ENCODE data around the gene CADM1.

The CADM1 gene

DNA sequence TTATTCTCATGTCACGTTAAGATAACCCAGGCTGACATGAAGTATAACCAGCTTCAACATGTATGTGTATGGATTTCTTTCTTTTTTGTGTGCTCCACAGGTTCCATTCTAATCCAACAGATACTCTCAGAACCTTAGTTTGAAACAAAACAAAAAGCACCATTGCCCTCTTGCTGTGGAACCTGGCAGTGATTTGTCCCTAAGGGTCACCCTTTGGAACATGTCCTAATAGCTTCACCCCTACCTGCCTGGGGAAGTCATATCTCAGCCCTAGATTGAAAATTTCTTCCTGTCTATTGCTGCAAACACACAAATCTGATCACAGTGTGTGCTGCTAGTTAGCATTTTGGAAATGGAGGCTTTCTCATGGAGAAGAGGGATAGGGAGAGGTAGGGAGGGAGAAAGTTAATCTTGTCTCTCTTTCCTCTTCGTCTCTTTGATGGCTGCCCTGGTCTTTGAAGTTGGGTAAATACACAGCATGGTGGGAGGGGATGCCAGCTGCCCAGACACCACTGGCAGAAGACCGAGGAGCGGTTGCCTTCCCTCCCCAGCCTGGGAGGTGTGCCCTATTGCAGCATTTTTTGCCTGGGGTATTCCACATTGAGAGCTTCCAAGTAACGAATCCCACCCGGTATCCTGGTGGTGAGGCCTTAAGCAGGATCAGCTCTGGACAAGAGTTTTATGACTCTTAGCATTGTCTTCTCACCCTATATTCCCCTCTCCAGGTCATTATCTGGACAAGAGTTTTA is 11.6 kb upstream of the CADM1 start:
- DNase-seq (ENCODE audit: low spot score), result no peak

DNA sequence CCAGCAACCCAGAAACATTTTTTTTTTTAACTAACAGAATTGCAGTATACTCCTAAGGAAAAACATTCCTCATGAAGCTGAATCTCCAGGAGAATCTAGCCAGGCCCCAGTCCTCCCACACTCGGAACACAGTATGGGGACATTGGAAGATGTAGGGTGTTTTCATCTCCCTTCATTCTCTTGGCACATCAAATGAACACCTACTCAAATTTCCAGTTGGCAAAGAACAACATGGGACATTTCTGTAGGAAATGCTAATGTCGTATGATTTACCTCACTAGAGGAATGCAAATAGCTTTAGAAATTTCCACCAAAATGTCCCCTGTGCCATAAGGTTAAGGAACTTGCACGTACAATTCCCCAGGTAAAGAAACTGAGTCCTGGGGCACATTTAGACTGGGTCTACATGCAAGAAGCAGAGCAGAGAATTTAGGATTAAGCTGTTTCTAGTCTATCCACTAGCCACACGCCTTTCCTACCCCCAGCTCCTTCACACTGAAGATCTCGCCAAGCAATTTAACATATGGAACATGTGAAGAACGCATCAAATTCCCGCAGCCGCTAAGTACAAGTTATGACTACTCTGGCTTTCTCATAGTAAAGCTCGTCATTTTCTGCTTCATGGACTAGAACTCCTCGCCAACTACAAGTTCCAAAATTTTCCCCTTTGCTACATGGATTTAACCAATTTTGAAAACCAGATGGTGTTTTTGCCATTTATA is 2.9 kb upstream of the CADM1 start:
- DNase-seq (ENCODE audit: low spot score), result no peak

DNA sequence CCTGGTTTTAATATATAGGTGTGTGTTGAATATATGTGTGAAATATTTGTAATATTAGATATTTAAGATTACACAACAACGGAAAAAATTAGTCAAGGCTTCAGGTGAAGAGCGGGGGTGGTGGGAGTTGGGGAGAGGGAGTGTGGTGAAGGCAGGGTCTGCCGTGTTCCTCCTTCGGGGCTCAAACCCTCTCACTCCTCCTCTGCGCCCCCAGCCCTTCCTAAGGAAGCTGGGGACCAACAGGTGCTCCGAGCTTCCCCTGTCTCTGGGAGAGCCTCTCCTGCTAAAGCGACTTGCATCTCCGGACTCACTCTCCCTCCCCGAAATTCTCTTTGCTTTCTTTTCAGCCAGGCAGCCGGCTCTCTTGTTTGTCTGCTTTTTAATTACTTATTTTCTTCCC is 960 bp upstream of the CADM1 start:
- no peak for DNase-seq (ENCODE audit: low spot score)

DNA sequence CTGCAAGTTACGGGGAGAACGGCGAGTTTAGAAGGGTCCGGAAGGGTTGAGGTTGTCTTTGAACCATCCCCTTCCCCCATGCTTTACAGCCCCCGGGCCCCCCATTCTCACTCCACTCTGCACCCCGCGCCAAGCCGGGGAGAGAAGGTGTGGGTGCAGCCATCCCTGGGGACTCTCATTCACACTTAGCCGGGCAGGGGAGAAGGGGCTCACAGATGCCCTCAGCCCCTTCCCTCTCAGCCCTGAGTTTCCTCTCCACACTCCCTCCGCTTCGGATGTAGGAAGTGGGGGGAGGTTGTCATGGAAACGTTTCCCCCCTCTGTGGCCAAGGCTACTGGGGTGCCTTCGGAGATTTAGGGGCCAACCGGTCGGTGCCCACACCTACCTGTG is 334 bp downstream of the CADM1 start:
- DNase-seq (ENCODE audit: low spot score), result no peak

DNA sequence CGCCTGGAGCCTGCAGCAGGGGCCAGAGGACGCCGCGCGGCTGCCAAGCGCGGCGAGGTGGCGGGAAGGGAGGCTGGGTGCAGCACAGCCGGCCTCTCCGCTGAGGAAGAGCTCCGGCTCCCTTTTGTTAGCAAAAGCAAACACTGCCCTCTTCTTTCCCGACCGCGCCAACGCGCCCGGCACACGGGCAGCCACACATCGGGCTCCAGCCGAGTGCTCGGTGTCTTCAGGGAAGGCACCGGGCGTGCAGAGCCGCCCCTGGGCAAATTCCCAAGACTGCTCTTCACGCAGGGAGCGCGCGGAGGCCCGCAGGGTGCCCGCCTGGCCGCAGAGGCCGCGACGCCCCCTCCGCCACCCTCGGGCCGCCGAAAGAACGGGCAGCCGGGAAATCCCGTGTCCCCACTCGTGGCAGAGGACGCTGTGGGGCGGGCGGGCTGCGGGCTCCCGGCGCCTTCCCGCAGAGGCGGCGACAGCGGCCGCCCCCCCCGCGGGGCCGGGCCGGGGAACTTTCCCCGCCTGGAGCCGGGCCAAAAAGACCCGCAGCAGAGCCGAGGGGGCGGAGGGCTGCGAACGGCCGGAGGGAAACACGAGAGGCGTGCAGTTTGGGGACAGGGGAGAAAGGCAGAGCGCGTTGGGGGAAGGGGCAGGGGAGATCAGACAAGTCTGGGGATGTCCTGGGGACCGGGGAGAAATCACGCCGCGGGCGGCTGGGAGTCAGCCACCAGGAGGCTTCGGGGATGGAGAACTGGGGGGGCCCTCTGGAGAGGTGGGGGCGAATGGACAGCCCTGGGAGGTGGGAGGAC is 931 bp downstream of the CADM1 start:
- no peak for DNase-seq (ENCODE audit: low spot score)

DNA sequence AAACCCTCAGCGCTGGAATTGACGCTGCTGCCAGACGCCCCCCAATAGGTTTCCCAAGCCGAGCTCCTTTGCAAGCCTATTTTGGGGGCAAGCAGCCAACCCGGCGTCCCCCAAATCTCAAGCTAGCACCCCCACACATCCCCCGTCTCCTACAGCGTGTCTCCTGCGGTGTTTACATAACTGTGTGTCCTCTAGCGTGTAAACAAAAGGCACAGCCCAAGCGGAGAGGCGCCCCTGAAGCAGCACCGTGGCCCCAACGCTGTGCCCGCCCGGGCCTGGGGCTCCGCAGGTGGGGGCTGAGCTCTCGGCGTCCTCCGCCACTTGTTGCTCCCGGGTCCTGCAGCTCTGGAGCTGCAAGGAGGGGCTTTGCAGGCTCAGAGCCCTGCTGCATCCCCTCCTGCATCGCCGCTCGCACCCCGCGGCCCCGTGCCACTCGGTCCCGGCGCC is 1.6 kb downstream of the CADM1 start:
- DNase-seq (ENCODE audit: low spot score), result no peak

DNA sequence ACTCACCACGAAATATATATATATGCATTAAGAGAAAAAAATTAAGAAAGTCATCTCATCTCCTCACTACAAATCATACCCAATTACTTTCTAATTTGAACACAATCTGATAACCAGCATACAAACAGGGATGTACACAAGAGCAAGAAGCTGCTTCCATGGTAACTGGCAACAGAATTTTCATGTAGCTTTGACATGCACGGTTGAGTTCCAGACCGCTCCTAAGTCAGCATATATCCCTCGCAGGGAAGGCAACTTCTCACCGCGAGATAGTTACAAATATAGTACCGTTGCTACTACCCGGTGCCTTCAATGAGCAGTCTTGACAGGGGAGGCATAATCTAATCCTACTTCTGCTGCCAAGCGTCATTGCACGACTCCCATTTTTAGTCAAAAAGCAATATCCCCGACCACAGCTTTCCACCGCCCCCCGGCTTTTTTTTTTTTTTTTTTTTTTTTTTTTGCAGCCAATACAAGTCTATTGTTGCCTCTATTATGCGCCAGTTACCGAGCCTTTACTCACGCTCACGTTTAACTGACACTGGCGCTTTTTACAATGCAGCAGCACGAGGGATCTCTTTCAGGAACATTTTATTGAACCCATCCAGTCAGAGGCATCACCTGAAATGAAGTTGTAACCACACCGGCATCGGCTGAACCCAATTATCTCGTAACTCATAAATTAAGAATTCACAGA is 2.2 kb downstream of the CADM1 start:
- no peak for DNase-seq (ENCODE audit: low spot score)

DNA sequence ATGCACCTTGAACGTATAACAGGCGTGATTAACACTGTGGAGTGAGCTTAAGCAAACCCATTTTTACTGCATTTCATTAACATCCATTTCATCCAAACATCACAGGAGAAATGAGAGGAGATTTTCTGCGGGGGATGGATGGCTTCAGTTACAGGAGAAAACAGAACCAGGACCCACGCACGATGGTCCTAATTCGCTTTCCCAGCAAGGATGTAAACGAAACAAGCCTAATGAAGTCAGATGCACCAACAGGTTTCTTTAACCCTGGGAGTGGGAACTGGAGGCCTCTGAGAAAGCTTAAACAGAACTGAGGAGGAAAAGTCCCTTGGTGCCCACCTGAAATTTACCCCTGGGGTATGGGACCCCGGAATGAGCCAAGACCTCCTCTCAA is 2.7 kb downstream of the CADM1 start:
- no peak for DNase-seq (ENCODE audit: low spot score)

DNA sequence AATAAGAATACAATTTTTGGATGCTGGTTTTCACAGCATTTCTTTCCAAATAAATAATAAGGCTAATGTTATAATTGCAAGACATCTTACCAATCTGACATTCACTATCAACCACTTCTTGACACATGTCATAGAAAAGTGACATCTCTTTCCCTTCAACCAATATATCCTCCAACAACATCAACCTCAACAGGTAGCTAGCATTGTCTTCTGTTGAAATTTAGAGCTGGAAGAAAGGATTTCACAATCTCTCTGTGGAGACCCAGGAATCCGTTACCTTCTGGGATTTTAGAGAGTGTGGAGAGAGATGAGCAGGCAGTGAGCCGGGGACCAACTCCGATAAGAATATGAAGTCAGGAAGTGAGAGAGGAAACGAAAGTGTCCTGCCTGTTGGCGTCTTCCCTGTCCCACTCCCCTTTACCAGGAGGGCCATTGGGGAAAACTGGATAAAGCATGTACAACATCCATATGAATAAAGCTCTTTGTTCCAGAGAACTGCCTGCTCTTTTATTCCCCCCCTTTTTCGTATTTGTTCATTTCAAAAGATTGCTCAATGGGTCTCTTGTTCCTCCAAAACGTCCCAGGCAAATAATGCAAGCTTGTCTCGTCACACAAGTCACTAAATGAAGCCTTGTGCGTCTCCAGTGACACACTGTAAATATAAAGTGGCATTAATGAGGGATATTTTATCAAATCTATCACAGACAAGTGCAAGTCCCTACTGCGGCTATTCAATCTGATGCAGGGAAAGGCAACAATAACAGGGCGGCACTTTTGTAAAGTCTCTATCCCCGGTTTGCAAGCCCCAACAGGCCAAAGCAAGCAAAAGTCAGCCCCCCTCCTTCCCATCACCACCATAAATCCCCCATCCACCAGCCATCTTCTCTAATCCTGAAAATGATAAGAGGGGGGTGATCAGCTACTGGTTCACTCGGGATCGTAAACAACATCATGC is 3.4 kb downstream of the CADM1 start:
- DNase-seq (ENCODE audit: low spot score), result no peak

DNA sequence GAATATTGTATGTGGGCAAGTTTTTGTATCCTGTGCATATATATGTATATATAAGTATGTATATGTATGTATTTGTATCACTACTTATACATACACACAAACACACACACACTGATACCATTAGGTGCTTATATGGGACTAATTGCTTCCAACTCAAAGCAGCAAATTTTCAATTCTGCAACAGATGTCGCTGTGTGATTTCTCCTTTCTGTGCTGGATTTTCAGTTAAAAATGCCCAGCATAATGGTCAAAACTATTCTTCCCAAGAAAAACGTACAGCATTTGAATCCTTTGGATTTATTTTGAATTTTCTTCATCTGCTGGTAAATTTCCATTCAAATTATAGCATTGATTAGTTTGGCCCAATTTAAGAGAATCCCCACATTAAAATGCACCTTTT is 4.3 kb downstream of the CADM1 start:
- DNase-seq (ENCODE audit: low spot score), result no peak

DNA sequence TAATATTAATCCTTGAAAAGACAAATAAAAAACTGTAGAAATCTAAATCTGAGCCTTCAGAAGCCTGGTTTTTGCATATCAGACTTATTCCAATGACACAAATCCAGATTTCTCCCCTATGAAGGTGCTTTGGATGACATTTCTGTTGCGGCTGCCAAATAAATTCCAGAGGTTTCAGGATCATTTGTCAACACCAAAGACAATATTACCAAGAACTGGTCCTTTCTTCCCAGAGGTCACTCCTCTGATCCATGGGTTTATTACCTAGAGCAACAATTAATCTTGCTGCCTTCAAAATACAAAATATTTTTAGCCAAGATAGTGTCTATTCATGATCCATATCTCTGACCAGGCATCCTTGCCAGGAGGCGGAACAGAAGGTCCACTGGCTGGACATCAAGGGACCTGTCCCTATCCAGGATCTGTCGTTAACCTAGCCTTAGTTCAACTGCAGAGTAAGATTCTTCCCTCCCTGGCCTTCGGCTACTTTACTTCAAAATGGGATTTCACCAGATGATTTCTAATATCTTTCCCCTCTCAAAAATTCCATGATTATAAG is 4.9 kb downstream of the CADM1 start:
- DNase-seq (ENCODE audit: low spot score), result no peak

DNA sequence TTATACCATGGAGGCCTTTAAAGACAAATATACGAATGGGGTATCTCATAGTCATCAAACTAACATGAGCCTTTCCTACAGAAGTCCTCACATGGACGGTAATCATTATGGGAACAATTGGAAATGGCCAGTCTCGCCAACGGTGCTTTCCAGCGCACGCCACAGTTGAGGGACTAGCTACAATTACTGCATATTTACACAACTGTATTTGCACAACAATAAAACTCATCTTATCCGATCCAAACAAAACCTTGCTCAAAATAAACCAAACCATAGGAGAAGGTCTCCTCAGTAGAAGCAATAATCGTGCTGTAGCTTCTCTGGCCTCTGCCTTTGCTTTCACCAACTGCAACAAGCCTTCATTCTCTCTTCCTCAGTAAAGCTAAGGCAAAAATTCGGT is 5.9 kb downstream of the CADM1 start:
- no peak for DNase-seq (ENCODE audit: low spot score)

DNA sequence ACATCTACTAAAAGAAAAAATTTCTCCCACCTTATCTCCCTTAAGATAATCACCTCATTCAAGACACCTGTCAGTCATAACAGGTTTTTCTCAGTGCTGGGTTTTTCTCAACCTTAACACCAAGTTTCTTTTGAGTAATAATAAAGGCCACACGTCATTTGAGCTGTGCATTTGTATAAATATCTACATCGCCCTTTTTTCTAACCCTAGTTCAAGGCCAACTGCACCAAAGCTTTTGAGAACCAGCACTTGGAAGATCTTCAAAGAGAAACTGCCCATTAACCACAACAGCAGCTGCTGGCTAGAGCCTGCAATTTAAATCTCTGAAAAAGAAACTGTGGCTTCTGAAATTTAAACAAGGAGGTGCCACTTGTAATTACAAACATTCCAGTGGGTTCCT is 6.9 kb downstream of the CADM1 start:
- no peak for DNase-seq (ENCODE audit: low spot score)

DNA sequence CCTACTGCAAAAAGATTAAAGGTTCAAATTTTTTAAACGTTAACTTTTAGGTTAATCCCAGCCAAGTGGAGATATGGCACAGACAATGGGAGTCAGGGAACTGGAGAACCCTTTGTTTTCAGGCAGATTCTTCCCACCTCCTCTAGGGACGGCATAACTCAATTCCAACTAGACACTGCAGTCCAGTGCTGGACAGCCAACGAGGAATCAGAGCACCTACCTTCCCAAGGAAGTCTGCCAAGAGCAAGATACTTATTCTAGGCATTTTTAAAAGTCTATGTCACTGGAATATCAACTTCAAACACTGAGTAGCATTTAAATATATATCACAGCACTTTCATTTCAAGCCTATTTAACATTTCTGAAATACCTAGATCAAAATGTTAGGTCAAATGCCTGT is 7.3 kb downstream of the CADM1 start:
- no peak for DNase-seq (ENCODE audit: low spot score)

DNA sequence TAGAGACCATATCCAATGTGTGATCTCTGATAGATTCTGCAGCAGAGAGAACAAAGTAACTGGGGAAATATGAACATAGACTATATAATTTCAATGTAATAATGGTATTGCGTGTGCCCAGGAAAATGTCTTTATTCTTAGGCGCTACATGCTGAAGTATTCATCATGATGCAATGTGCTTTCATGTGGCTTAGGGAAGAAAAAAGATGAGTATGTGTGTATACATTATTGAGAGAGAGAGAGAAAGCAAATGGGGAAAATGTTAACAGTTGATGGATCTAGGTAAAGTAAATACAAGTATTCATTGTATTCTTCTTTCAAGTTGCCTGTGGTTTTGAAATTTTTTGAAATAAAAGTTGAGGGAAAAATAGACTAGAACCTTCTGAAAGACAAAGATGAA is 10.3 kb downstream of the CADM1 start:
- DNase-seq (ENCODE audit: low spot score), result no peak

DNA sequence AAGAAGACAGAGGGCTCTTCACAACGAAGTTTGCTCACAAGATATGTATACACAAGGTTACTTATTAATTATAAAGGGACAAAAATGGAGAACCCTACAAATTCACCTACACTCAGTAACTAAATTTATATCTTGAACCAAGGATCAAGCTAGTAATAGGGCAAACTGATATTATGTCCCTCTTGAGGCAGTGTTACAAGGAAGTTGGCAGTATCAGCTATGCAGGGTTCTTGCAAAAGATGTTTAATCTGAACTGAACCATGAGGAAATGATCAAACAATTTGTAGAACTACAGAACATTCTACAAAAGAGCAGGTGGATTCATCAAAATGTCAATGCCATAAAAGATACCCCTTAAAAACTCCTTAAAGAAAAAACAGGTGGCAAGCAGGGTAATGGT is 10.7 kb downstream of the CADM1 start:
- no peak for DNase-seq (ENCODE audit: low spot score)

DNA sequence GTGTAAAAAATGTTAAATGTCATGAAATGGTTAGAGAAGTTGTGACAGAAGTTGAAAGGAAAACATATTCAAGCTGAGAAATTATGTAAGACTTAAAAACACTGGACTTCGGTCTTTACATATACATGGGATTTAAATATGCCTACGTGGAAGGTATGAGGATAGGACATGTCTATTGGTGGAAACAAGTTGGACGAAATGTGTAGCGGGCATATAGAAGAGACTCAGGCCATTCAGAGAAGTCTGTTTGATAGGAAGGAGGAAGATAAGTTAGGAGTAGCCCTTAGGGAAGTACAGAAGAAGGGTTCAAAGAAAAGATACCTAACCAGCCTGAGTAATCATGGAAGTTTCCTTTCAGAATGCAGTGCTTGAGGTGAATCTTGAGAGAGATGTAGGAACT is 14.7 kb downstream of the CADM1 start:
- no peak for DNase-seq (ENCODE audit: low spot score)

DNA sequence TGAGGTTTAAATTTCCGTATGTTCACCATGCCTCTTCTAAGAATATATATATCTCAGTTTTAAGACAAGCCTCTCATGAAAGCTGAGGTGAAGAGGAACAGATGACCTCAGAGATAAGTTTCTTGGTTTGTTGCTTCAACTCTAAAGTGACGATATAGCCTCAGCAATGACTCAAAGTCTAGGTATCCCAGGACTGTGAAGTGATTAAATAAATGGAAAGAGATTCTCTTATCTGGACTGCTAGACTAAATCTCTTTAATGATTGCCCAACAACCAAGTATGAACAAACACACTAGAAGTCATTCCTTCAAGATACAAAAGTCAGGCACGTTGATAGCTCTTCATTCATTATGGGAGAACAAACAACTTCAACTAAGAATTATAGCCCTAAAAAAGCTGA is 15.3 kb downstream of the CADM1 start:
- no peak for DNase-seq (ENCODE audit: low spot score)

DNA sequence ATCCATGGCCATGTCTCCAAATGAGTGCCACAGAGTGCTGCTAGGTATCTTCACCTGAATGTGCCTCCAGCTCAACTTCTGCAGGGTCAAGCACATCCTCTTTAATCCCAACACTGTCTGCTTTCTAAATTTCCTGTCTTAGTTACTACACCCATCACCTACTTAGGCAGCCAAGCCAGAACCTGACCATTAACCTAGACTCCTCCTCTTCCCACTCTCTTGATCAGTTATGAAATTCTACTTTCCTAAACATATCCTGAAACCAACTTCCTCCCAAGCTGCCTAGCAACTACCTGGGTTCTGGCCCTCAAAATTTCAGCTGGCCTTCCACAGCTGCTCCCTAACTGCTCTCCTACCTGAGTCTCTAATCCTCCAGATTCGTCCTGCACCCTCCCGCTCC is 22.7 kb downstream of the CADM1 start:
- no peak for DNase-seq (ENCODE audit: low spot score)

DNA sequence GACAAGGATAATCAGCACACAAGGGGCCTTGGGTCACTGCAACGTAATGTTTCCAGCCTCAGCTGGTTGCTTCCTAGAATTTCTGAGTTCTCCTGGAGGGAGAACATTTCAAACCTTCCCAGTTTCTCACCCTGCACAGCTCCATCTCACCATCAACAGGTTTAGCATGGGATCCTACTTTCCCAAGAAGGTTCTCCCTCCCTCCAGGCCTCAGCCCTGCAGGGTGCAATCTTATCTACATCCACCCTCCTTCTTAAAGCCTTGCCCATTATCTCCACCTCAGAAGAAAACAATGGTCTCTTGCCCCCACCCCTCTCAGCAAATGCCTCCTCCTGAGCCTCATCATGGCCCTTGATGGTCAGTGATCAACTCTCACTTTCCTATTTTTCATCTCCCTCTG is 23.6 kb downstream of the CADM1 start:
- DNase-seq (ENCODE audit: low spot score), result no peak

DNA sequence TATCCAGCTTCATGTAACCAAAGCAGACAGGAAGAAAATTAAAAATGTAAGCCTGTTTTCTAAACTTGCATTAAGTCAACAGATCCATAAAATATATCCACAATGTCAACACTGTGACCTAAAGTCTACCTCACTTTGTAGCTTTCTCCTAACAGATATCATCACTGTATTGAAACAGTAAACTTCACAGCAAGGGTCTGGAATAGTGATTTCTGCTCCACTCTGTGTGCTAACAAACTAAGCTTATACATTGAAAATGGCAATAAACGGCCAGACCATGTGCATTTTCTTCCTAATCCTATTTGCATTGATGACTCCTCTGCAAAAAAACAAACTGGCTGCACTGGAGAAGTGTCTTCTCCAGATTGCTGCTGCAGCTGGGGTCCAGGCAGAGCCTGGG is 26.8 kb downstream of the CADM1 start:
- no peak for DNase-seq (ENCODE audit: low spot score)
